H1 (cell line): ENCODE results near the gene CNBD2.

Source experiments
- SRF ChIP-seq: IDR thresholded peaks from 2 replicates; pipeline ENCODE4 v1.6.1; 2011; ENCODE audit warnings: mild to moderate bottlenecking, low read depth, low read length, moderate library complexity
- TF ChIP-seq, protein P1 (sequence below): IDR thresholded peaks from 2 replicates; pipeline ENCODE4 v1.6.1; 2012; ENCODE audit warnings: low read length, inconsistent platforms

DNA sequence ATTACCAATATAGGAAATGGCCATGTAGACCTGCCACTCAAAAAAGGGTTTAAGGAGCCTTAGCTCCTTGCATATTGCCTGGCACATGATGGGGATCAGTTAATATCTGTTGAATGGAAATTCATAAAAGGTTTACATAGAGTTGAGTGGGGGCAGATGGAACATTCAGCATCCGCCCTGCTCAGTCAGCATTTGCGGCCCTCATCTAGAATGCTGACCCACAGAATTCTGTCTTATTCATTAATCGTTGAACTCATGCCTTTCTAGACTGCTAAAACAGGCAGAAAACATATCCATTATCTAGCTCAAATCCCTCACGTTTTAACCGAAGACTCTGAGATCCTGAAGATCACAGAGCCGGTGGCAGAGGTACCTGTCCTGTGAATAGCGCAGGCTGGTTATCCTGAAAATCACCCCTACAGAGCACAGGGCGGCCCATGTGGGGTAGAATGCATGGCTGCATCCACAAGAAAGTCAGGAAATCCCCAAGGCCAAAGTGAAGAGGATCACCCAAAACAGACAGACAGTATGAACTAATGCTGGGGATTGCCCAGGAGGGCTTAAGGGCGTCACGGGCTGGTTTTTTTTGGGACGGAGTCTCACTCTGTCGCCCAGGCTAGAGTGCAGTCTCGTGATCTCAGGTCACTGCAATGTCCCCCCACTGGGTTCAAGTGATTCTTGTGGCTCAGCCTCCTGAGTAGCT lies 59.9 kb downstream of the CNBD2 start:
- TF ChIP-seq, protein P1, sequence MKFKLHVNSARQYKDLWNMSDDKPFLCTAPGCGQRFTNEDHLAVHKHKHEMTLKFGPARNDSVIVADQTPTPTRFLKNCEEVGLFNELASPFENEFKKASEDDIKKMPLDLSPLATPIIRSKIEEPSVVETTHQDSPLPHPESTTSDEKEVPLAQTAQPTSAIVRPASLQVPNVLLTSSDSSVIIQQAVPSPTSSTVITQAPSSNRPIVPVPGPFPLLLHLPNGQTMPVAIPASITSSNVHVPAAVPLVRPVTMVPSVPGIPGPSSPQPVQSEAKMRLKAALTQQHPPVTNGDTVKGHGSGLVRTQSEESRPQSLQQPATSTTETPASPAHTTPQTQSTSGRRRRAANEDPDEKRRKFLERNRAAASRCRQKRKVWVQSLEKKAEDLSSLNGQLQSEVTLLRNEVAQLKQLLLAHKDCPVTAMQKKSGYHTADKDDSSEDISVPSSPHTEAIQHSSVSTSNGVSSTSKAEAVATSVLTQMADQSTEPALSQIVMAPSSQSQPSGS: no peak
- TF ChIP-seq SRF: no peak
